ENCODE measurements around the gene CCDC187. TPM values are rescaled to one million over a fixed set of nuclear protein-coding genes. Genes with fewer than 3 reads are reported as not detected.

The CCDC187 gene
- total and polyA plus RNA-seq, 4 donors, result 2.0 to 16.8 (median 6.8) TPM

- no peak for DNase-seq
- ATAC-seq (ENCODE audit: insufficient read depth, low FRiP score), result no peak
These were observed 5.8 kb downstream of the CCDC187 start for GRCh38 chr9:136297766-136298735.

DNA sequence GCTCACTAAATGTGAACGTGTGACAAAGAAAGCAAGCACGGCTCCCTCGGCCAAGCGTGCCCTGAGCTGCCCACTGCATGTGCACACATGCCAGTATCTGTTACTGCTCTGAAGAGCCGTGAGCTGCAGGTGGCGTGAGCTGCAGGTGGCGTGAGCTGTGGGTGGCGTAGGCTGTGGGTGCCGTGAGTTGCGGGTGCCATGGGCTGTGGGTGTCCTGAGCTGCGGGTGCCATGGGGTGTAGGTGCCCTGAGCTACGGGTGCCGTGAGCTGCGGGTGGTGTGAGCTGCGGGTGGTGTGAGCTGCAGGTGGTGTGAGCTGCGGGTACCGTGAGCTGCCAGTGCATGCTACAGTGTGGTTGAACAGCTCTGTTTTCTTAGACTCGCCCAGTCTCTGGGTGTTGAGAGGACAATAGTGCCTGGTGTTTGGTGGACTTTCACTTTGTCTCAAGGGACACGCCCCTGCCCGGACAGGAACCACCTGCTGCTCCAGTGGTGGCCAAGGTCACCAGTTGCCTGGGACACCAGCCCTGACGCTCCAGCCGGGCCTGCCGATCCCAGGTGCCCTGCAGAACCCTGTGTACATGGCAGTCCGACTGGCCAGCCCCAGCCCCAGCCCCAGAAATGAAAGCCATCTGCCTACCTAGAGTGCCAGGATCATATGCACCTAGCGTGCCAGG, 6.7 kb downstream of the CCDC187 start:
- H3K36me3 ChIP-seq (ENCODE audit: control insufficient read depth in 4 of 4, insufficient read depth in 4 of 4, low read length in 4 of 4), result no peaks in the 10 kb centered on the region
- H3K9me3 ChIP-seq (ENCODE audit: control insufficient read depth in 4 of 4, insufficient read depth in 3 of 4, low read length in 3 of 4), result peaks cover 0 to 4% (median 0%) of the 10 kb centered on the region in 4 donors
- no peak overlapping the region for H3K9ac ChIP-seq (ENCODE audit: insufficient read depth in 1 of 2, low read length in 2 of 2)
- peak in 1 of 3 donors; percentile 35 for DNase-seq
- H3K27me3 ChIP-seq (ENCODE audit: control insufficient read depth in 3 of 3, insufficient read depth in 3 of 3, low read length in 2 of 3), result no peaks in the 10 kb centered on the region
- H3K27ac ChIP-seq (ENCODE audit: low read depth in 1 of 2, low read length in 1 of 2), result no peak overlapping the region
- TF ChIP-seq CTCF (IDR thresholded peaks at IDR 0.05; ENCODE audit: control extremely low read depth, extremely low read depth), result no peak
- 66 to 77% methylated on average over 25 of the region's 25 CpGs for WGBS, 2 donors
- no peak for ATAC-seq (ENCODE audit: insufficient read depth, low FRiP score)
- H3K4me3 ChIP-seq, result no peak overlapping the region
- peaks cover 0 to 14% (median 0%) of the 10 kb centered on the region in 5 donors for H3K4me1 ChIP-seq (ENCODE audit: control insufficient read depth in 5 of 5, insufficient read depth in 5 of 5, low read length in 5 of 5)

More at GRCh38 chr9:136297766-136298735, 5.8 kb downstream of the CCDC187 start:
- no peaks in the 10 kb centered on the region for H3K27me3 ChIP-seq (ENCODE audit: control insufficient read depth in 3 of 3, insufficient read depth in 3 of 3, low read length in 2 of 3)
- H3K4me3 ChIP-seq, result no peak overlapping the region
- H3K36me3 ChIP-seq (ENCODE audit: control insufficient read depth in 4 of 4, insufficient read depth in 4 of 4, low read length in 4 of 4), result no peaks in the 10 kb centered on the region
- no peak for TF ChIP-seq CTCF (IDR thresholded peaks at IDR 0.05; ENCODE audit: control extremely low read depth, extremely low read depth)
- no peak overlapping the region for H3K9ac ChIP-seq (ENCODE audit: insufficient read depth in 1 of 2, low read length in 2 of 2)
- WGBS, 2 donors, result 78 to 84% methylated on average over 26 of the region's 26 CpGs
- H3K27ac ChIP-seq (ENCODE audit: low read depth in 1 of 2, low read length in 1 of 2), result no peak overlapping the region
- peaks cover 0 to 4% (median 0%) of the 10 kb centered on the region in 4 donors for H3K9me3 ChIP-seq (ENCODE audit: control insufficient read depth in 4 of 4, insufficient read depth in 3 of 4, low read length in 3 of 4)
- H3K4me1 ChIP-seq (ENCODE audit: control insufficient read depth in 5 of 5, insufficient read depth in 5 of 5, low read length in 5 of 5), result peaks cover 0 to 8% (median 0%) of the 10 kb centered on the region in 5 donors

- Histone ChIP-seq H3K27ac (ENCODE audit: low read depth in 1 of 2, low read length in 1 of 2) (no peak overlapping the region), H3K36me3 (ENCODE audit: control insufficient read depth in 4 of 4, insufficient read depth in 4 of 4, low read length in 4 of 4) (no peaks in the 10 kb centered on the region), H3K4me1 (ENCODE audit: control insufficient read depth in 5 of 5, insufficient read depth in 5 of 5, low read length in 5 of 5) (peaks cover 0 to 16% (median 0%) of the 10 kb centered on the region in 5 donors), H3K4me3 (no peak overlapping the region), H3K9me3 (ENCODE audit: control insufficient read depth in 4 of 4, insufficient read depth in 3 of 4, low read length in 3 of 4) (peaks cover 0 to 4% (median 0%) of the 10 kb centered on the region in 4 donors), H3K9ac (ENCODE audit: insufficient read depth in 1 of 2, low read length in 2 of 2) (no peak overlapping the region), H3K27me3 (ENCODE audit: control insufficient read depth in 3 of 3, insufficient read depth in 3 of 3, low read length in 2 of 3) (no peaks in the 10 kb centered on the region)
- DNase-seq (no peak), ATAC-seq (ENCODE audit: insufficient read depth, low FRiP score) (no peak)
- WGBS, 2 donors, result 86 to 90% methylated on average over 16 of the region's 16 CpGs
- no peak for TF ChIP-seq CTCF (IDR thresholded peaks at IDR 0.05; ENCODE audit: control extremely low read depth, extremely low read depth)
These were observed 7.4 kb downstream of the CCDC187 start for GRCh38 chr9:136296434-136297015.
